Mucosa of stomach (tissue), 1 donor: Measurements from ENCODE around the gene NFKB2.

Source experiments
- H3K27me3 ChIP-seq: one replicate; pipeline ENCODE4 v1.7.0; 2013; ENCODE audit warnings: mild to moderate bottlenecking, low read length; ENCODE audit not compliant: control insufficient read depth, insufficient read depth
- H3K36me3 ChIP-seq: one replicate; pipeline ENCODE4 v1.7.0; 2013; ENCODE audit warnings: low read length; ENCODE audit not compliant: control insufficient read depth, insufficient read depth
- H3K4me1 ChIP-seq: one replicate; pipeline ENCODE4 v1.7.0; 2013; ENCODE audit warnings: mild to moderate bottlenecking, low read length; ENCODE audit not compliant: control insufficient read depth, insufficient read depth
- H3K4me3 ChIP-seq: one replicate; pipeline ENCODE4 v1.7.0; 2013; ENCODE audit warnings: low read length
- H3K9ac ChIP-seq: one replicate; pipeline ENCODE4 v1.7.0; 2013; ENCODE audit warnings: mild to moderate bottlenecking, low read length, moderate library complexity
- H3K9me3 ChIP-seq: one replicate; pipeline ENCODE4 v1.7.0; 2013; ENCODE audit warnings: mild to moderate bottlenecking, low read length, moderate library complexity; ENCODE audit not compliant: control insufficient read depth
- donor health status: Pancreatic carcinoma.

Gene NFKB2

DNA sequence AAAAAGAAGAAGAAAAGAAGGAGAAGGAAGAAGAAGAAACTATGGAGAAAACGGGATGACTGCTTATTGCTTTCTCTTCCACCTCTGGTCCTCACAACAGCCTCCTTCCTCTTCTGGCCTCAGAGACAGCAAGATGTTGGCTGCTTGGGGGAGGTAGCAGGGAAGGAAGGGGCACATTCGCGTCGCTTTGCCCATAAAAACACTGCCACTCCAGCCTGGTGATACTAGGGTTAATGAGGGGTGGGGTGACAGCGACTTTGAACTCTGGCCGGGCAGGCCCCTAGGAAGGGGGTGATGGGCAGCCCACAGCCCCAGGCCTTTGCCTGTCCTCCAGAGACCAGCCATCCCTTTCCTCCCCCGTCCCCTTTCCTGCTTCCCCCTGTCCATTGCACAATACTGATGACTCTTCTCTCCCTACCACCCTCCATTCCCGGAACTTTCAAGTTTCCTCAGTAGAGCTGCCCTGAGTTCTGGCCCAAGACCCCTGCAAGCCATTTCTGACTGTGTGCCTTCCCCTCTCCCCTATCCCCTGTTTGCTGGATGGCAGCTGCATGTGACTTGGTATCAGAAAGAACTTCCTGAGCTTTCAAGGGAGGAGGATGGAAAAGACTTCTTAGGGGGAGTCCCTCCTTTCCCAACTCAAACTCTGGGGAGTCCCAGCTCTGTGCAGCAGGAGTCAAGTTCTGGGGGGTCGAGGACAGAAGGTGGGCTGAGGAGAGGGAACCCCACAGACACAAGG is 39.1 kb downstream of the NFKB2 start:
- H3K9ac ChIP-seq = no peak overlapping the region
- peaks cover 9% of the 10 kb centered on the region for H3K4me1 ChIP-seq

GRCh38 chr10:102435133-102435497 is 39.6 kb downstream of the NFKB2 start:
- H3K9me3 ChIP-seq = no peaks in the 10 kb centered on the region
- peaks cover 14% of the 10 kb centered on the region for H3K27me3 ChIP-seq
- H3K4me3 ChIP-seq = no peak overlapping the region
- H3K36me3 ChIP-seq = no peaks in the 10 kb centered on the region
- H3K9ac ChIP-seq = no peak overlapping the region
- peaks cover 9% of the 10 kb centered on the region for H3K4me1 ChIP-seq

More for the DNA sequence above, 39.1 kb downstream of the NFKB2 start:
- no peaks in the 10 kb centered on the region for H3K36me3 ChIP-seq
- H3K9me3 ChIP-seq = no peaks in the 10 kb centered on the region
- peaks cover 14% of the 10 kb centered on the region for H3K27me3 ChIP-seq
- H3K4me3 ChIP-seq = no peak overlapping the region

- H3K36me3 ChIP-seq = no peaks in the 10 kb centered on the region
- peaks cover 14% of the 10 kb centered on the region for H3K27me3 ChIP-seq
- no peaks in the 10 kb centered on the region for H3K9me3 ChIP-seq
- H3K4me3 ChIP-seq = no peak overlapping the region
- peaks cover 9% of the 10 kb centered on the region for H3K4me1 ChIP-seq
- no peak overlapping the region for H3K9ac ChIP-seq
Observed at GRCh38 chr10:102435529-102436233, 40.2 kb downstream of the NFKB2 start.

GRCh38 chr10:102436312-102436711 is 40.8 kb downstream of the NFKB2 start:
- H3K9me3 ChIP-seq = no peaks in the 10 kb centered on the region
- no peak overlapping the region for H3K4me3 ChIP-seq
- H3K4me1 ChIP-seq = peaks cover 9% of the 10 kb centered on the region
- H3K27me3 ChIP-seq = peaks cover 14% of the 10 kb centered on the region
- no peak overlapping the region for H3K9ac ChIP-seq
- no peaks in the 10 kb centered on the region for H3K36me3 ChIP-seq

- H3K9me3 ChIP-seq = no peaks in the 10 kb centered on the region
- H3K27me3 ChIP-seq = peaks cover 14% of the 10 kb centered on the region
- H3K9ac ChIP-seq = no peak overlapping the region
- H3K4me3 ChIP-seq = no peak overlapping the region
- no peaks in the 10 kb centered on the region for H3K36me3 ChIP-seq
- H3K4me1 ChIP-seq = peaks cover 3% of the 10 kb centered on the region
Observed at GRCh38 chr10:102437515-102437914, 42.0 kb downstream of the NFKB2 start.

GRCh38 chr10:102438374-102438773 is 42.9 kb downstream of the NFKB2 start:
- Histone ChIP-seq H3K4me3 (no peak overlapping the region), H3K36me3 (no peaks in the 10 kb centered on the region), H3K4me1 (peaks cover 3% of the 10 kb centered on the region), H3K9me3 (no peaks in the 10 kb centered on the region), H3K9ac (no peak overlapping the region), H3K27me3 (peaks cover 13% of the 10 kb centered on the region)

- no peak overlapping the region for H3K4me3 ChIP-seq
- H3K9ac ChIP-seq = no peak overlapping the region
- no peaks in the 10 kb centered on the region for H3K27me3 ChIP-seq
- H3K9me3 ChIP-seq = no peaks in the 10 kb centered on the region
- no peaks in the 10 kb centered on the region for H3K4me1 ChIP-seq
- H3K36me3 ChIP-seq = no peaks in the 10 kb centered on the region
Observed at GRCh38 chr10:102444851-102445250, 49.3 kb downstream of the NFKB2 start.

DNA sequence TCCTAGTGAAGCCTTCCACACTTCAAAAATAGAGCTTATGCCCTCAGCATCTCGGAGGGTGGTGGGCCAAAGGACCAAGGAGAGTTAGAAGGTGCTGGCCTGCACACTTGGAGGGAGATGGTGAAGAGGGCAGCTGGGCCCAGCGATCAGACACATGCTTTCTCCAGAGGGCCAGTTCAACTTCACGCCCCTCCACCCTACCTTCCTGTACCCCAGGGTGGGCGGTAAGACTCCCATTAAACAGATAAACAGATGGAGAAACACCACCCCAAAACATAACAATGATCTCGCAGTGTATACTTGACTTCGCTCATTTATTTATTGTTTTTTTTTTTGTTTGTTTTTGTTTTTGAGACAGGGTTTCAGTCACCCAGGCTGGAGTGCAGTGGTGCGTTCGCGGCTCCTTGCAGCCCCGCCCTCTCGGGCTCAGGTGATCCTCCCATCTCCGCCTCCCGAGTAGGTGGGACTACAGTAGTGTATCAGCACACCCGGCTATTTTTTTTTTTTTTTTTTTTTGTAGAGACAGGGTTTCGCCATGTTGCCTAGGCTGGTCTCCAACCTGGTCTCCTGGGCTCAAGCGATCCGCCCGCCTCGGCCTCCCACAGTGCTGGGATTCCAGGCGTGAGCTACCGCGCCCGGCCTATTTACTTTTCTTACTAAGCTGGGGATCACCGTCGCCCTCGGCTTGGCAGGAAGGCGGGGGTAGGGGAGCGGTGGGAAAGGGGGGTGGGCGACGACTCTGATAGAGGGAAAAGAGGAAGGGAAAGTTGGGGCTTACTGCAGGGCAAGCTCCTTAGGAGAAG is 54.0 kb downstream of the NFKB2 start:
- Histone ChIP-seq H3K9ac (peak overlapping the region; percentile 82), H3K9me3 (no peaks in the 10 kb centered on the region), H3K27me3 (no peaks in the 10 kb centered on the region), H3K36me3 (peaks cover 5% of the 10 kb centered on the region), H3K4me1 (peaks cover 14% of the 10 kb centered on the region), H3K4me3 (peak overlapping the region; percentile 82)

- peaks cover 5% of the 10 kb centered on the region for H3K36me3 ChIP-seq
- H3K9ac ChIP-seq = peak overlapping the region; percentile 82
- no peaks in the 10 kb centered on the region for H3K27me3 ChIP-seq
- peak overlapping the region; percentile 82 for H3K4me3 ChIP-seq
- no peaks in the 10 kb centered on the region for H3K9me3 ChIP-seq
- H3K4me1 ChIP-seq = peaks cover 14% of the 10 kb centered on the region
Observed at GRCh38 chr10:102450124-102450373, 54.5 kb downstream of the NFKB2 start.

- H3K9ac ChIP-seq = peak overlapping the region; percentile 82
- H3K9me3 ChIP-seq = no peaks in the 10 kb centered on the region
- no peaks in the 10 kb centered on the region for H3K27me3 ChIP-seq
- H3K36me3 ChIP-seq = peaks cover 5% of the 10 kb centered on the region
- peak overlapping the region; percentile 82 for H3K4me3 ChIP-seq
- peaks cover 14% of the 10 kb centered on the region for H3K4me1 ChIP-seq
Observed at GRCh38 chr10:102450374-102451104, 55.0 kb downstream of the NFKB2 start.

DNA sequence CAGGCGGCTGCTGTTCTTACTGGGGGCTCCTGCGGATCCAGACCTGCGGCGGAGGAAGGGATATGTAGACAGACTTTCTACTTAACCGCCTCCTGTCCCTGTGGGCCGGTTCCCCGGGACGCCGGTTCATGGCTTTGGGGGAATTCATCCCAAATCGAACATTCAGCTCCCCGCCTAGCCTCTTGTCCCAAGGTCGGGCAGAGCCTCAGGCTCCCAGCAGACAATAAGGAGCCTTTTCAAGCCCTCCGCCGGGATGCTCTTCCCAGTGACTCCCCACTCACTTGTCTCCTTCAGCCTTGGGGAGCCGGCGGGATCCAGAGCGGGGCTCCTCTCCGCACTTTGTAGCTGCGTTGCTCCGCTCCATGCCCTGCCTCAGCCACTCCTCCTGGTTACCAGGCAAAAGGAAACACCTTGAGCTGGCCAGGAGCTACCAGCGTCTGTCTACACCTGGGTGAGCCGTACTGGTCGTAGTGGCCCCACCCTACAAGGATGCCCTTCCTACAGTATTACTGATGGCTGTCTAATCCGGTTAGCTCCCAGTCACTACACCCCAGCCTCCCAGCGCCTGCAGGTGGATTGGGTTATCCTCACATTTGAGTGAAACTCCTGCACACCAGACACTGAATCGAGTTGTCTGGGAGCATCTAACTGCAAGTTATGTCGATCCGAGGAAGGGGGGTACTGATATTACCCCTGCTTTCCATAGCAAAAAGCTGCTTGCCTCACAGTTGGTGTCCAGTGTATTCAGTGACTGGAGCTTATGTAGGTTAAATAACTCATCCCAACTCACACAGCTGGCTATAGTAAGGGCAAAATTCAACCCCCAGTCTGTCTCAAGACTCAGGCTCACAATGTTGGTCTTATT is 55.8 kb downstream of the NFKB2 start, which contains the start of gene C10orf95:
C10orf95 (minus strand) TSS at position 439 of the 865 bp plus-strand sequence. CDS start 450 bp downstream, outside the sequence.
- Histone ChIP-seq H3K4me1 (peaks cover 14% of the 10 kb centered on the region), H3K9me3 (no peaks in the 10 kb centered on the region), H3K27me3 (no peaks in the 10 kb centered on the region), H3K4me3 (peak within 1 kb of the TSS; percentile 82), H3K36me3 (peaks cover 5% of the 10 kb centered on the region), H3K9ac (peak within 1 kb of the TSS; percentile 62)
